Neural cell (in vitro differentiated cells): ENCODE data around the gene ZNF385C. TPM values are rescaled to one million over a fixed set of nuclear protein-coding genes. Genes with fewer than 3 reads are reported as not detected.

Experiments used
- H2AFZ ChIP-seq: fragments of 200-600, 300-800 bp; sonication (generic), shearing (Covaris generic); 2 replicates; pipeline ENCODE4 v1.6.0; 2014; ENCODE audit warnings: low read depth, mild to moderate bottlenecking, antibody characterized with exemption, low read length, moderate library complexity
- H3F3A ChIP-seq: fragments of 200-600 bp; shearing (Covaris generic); 2 replicates; pipeline ENCODE4 v1.6.1; 2016; ENCODE audit warnings: mild to moderate bottlenecking, moderate library complexity, mixed read lengths, antibody characterized with exemption, low read length; ENCODE audit not compliant: insufficient read depth, poor library complexity, severe bottlenecking
- H3K27ac ChIP-seq: fragments of 200-600, 300-800 bp; sonication (generic), shearing (Covaris generic); 2 replicates; pipeline ENCODE4 v1.5.1; 2014; ENCODE audit warnings: mild to moderate bottlenecking, low read length, moderate library complexity
- H3K27me3 ChIP-seq: fragments of 300-800, 200-600 bp; sonication (generic), shearing (Covaris generic); 2 replicates; pipeline ENCODE4 v1.6.0; 2014; ENCODE audit warnings: mild to moderate bottlenecking, low read depth, low read length, moderate library complexity; ENCODE audit not compliant: insufficient read depth
- H3K36me3 ChIP-seq: fragments of 300-800, 200-600 bp; sonication (generic), shearing (Covaris generic); 2 replicates; pipeline ENCODE4 v1.5.1; 2014; ENCODE audit warnings: mild to moderate bottlenecking, antibody characterized with exemption, low read length, moderate library complexity; ENCODE audit not compliant: insufficient read depth
- H3K4me2 ChIP-seq: fragments of 300-800, 200-600 bp; sonication (generic), shearing (Covaris generic); 2 replicates; pipeline ENCODE4 v1.6.0; 2014; ENCODE audit warnings: mild to moderate bottlenecking, low read length
- H3K4me3 ChIP-seq: fragments of 300-800, 200-600 bp; sonication (generic), shearing (Covaris generic); 2 replicates; pipeline ENCODE4 v1.5.1; 2014; ENCODE audit warnings: mild to moderate bottlenecking, low read length, moderate library complexity
- H3K79me2 ChIP-seq: fragments of 200-600 bp; shearing (Covaris generic); replicated peaks from 2 replicates; pipeline ENCODE4 v1.6.0; 2014; ENCODE audit warnings: mild to moderate bottlenecking, low read length, moderate library complexity; ENCODE audit not compliant: insufficient read depth
- H3K9ac ChIP-seq: fragments of 300-800, 200-600 bp; sonication (generic), shearing (Covaris generic); 2 replicates; pipeline ENCODE4 v1.6.1; 2016; ENCODE audit warnings: mild to moderate bottlenecking, low read length, mixed read lengths
- H3K9me2 ChIP-seq: fragments of 200-600 bp; shearing (Covaris generic); 2 replicates; pipeline ENCODE4 v1.6.1; 2016; ENCODE audit warnings: mild to moderate bottlenecking, low read length, mixed read lengths; ENCODE audit not compliant: insufficient read depth
- H3K9me3 ChIP-seq: fragments of 200-600, 300-800 bp; sonication (generic), shearing (Covaris generic); 2 replicates; pipeline ENCODE4 v1.6.1; 2016; ENCODE audit warnings: mild to moderate bottlenecking, mixed run types, low read length, moderate library complexity, mixed read lengths
- H4K20me1 ChIP-seq: fragments of 200-600 bp; shearing (Covaris generic); 2 replicates; pipeline ENCODE4 v1.6.1; 2016; ENCODE audit warnings: mild to moderate bottlenecking, mixed run types; ENCODE audit not compliant: insufficient read depth
- CTCF ChIP-seq: fragments of 450-650 bp; IDR thresholded peaks from 2 replicates; pipeline ENCODE4 v1.5.1; 2014; ENCODE audit warnings: antibody characterized with exemption, mild to moderate bottlenecking, moderate library complexity; ENCODE audit not compliant: poor library complexity, severe bottlenecking
- EP300 ChIP-seq: fragments of 450-650 bp; conservative IDR thresholded peaks from 2 replicates; pipeline ENCODE4 v1.6.1; 2014; ENCODE audit warnings: antibody characterized with exemption, mild to moderate bottlenecking, moderate library complexity; ENCODE audit not compliant: poor library complexity, severe bottlenecking
- EZH2 ChIP-seq: fragments of 200-600, 300-800 bp; shearing (Covaris generic), sonication (generic); IDR thresholded peaks from 2 replicates; pipeline ENCODE4 v1.6.1; 2014; ENCODE audit warnings: antibody characterized with exemption, low read length, borderline replicate concordance, mild to moderate bottlenecking; ENCODE audit not compliant: insufficient read depth, poor library complexity, severe bottlenecking
- MXI1 ChIP-seq: fragments of 450-650 bp; conservative IDR thresholded peaks from 2 replicates; pipeline ENCODE4 v1.6.1; 2014; ENCODE audit warnings: antibody characterized with exemption, mild to moderate bottlenecking; ENCODE audit not compliant: poor library complexity, severe bottlenecking
- POLR2AphosphoS5 ChIP-seq: IDR thresholded peaks from 2 replicates; pipeline ENCODE4 v1.6.1; 2012
- RAD21 ChIP-seq: fragments of 450-650 bp; conservative IDR thresholded peaks from 2 replicates; pipeline ENCODE4 v1.6.1; 2014; ENCODE audit warnings: antibody characterized with exemption, mild to moderate bottlenecking, moderate library complexity
- SMC3 ChIP-seq: fragments of 450-650 bp; conservative IDR thresholded peaks from 2 replicates; pipeline ENCODE4 v1.6.1; 2014; ENCODE audit warnings: antibody characterized with exemption, mild to moderate bottlenecking, moderate library complexity; ENCODE audit not compliant: poor library complexity
- TAF1 ChIP-seq: IDR thresholded peaks from 2 replicates; pipeline ENCODE4 v1.6.1; 2012; ENCODE audit warnings: low read depth
- polyA plus RNA-seq: library from polyadenylated mRNA; depleted of rRNA; stranded (reverse); fragments of >200 nt; gene quantifications from 2 replicates; pipeline ENCODE4 v1.2.3, GENCODE V29; 2014
- TF ChIP-seq, protein P1 (sequence below): IDR thresholded peaks from 2 replicates; pipeline ENCODE4 v1.6.1; 2012; ENCODE audit warnings: borderline replicate concordance

ZNF385C gene
- polyA plus RNA-seq, 1 donor from 2014 or later, result 0.69 TPM

GRCh38 chr17:42055496-42055895 lies 42.8 kb downstream of the ZNF385C start:
- Histone ChIP-seq H2AFZ (no peak overlapping the region), H4K20me1 (no peaks in the 10 kb centered on the region), H3K4me2 (no peak overlapping the region), H3K9me3 (no peaks in the 10 kb centered on the region), H3K4me3 (no peak overlapping the region), H3K9me2 (no peaks in the 10 kb centered on the region), H3F3A (no peaks in the 10 kb centered on the region), H3K27me3 (peaks cover 7% of the 10 kb centered on the region), H3K36me3 (no peaks in the 10 kb centered on the region), H3K79me2 (no peaks in the 10 kb centered on the region), H3K27ac (no peak overlapping the region), H3K9ac (no peak overlapping the region)
- TF ChIP-seq CTCF (no peak), TAF1 (no peak), MXI1 (no peak), SMC3 (no peak)

DNA sequence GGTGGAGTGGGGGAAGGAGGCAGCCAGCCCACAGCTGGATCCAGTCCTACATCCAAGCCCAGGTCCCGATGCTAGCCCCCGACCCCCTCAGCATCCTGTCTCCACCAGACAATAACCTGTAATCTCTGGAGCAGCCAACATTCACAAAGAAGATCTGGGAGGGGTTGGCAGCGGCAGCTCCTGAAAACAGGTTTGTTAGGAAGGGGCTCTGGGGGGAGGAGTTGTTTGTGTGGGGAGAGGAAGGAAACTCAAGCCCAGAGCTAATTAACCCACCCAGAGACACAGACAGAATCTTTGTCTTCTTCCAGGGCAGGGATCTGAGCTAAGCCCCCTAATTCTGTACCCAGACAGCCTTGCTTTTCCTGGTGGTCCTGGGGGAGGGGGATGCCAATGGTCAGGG lies 43.2 kb downstream of the ZNF385C start:
- Histone ChIP-seq H3K27ac (no peak overlapping the region), H3K4me2 (no peak overlapping the region), H3F3A (no peaks in the 10 kb centered on the region), H2AFZ (no peak overlapping the region), H4K20me1 (no peaks in the 10 kb centered on the region), H3K27me3 (peaks cover 7% of the 10 kb centered on the region), H3K9me2 (no peaks in the 10 kb centered on the region), H3K4me3 (no peak overlapping the region), H3K9ac (no peak overlapping the region), H3K36me3 (no peaks in the 10 kb centered on the region), H3K79me2 (no peaks in the 10 kb centered on the region), H3K9me3 (no peaks in the 10 kb centered on the region)
- TF ChIP-seq TAF1, result no peak
- no peak for TF ChIP-seq EP300
- no peak for TF ChIP-seq RAD21
- TF ChIP-seq, protein P1, sequence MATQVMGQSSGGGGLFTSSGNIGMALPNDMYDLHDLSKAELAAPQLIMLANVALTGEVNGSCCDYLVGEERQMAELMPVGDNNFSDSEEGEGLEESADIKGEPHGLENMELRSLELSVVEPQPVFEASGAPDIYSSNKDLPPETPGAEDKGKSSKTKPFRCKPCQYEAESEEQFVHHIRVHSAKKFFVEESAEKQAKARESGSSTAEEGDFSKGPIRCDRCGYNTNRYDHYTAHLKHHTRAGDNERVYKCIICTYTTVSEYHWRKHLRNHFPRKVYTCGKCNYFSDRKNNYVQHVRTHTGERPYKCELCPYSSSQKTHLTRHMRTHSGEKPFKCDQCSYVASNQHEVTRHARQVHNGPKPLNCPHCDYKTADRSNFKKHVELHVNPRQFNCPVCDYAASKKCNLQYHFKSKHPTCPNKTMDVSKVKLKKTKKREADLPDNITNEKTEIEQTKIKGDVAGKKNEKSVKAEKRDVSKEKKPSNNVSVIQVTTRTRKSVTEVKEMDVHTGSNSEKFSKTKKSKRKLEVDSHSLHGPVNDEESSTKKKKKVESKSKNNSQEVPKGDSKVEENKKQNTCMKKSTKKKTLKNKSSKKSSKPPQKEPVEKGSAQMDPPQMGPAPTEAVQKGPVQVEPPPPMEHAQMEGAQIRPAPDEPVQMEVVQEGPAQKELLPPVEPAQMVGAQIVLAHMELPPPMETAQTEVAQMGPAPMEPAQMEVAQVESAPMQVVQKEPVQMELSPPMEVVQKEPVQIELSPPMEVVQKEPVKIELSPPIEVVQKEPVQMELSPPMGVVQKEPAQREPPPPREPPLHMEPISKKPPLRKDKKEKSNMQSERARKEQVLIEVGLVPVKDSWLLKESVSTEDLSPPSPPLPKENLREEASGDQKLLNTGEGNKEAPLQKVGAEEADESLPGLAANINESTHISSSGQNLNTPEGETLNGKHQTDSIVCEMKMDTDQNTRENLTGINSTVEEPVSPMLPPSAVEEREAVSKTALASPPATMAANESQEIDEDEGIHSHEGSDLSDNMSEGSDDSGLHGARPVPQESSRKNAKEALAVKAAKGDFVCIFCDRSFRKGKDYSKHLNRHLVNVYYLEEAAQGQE, result no peak
- TF ChIP-seq EZH2, result no peak
- TF ChIP-seq POLR2AphosphoS5, result no peak
- no peak for TF ChIP-seq MXI1
- no peak for TF ChIP-seq CTCF
